ENCODE results near the gene LRRC7. TPM values are rescaled to one million over a fixed set of nuclear protein-coding genes. Genes with fewer than 3 reads are reported as not detected.

The LRRC7 gene
- total and polyA plus RNA-seq, 2 of the 13 experiments (the other 11 are each of a cell fraction or from before 2014, with no cell fraction given) = not detected

DNA sequence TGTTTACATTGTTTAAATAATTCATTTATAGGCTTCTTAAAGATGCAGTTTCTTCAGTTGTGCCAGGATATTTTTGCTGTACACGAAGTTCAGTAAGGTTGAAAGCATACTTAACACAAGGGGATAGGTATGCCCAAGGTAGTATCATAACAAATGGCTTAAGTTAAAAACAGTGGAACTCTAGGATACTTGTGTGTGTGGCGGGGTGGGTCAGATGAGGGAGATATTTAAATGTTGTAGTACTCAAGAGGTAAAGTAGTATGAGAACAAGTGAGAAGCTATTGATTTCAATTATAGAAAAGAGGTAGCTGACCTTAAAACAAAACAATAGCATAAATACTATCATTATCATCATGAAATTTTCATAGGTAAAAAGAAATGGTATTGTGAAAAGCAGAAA lies 6.2 kb downstream of the LRRC7 start:
- no peak for ATAC-seq
- in situ Hi-C loops (cut with HindIII; ENCODE audit: extremely low pct_ligation_motif_present, low pct_unique_long_range_greater_than_20kb) (no loop called here), intact Hi-C loops (cut with micrococcal nuclease; ENCODE audit: unreplicated experiment) (no loop called here)
- BruUV-seq (replicated peaks) = no TSS peak
- no peak for TF ChIP-seq TAF15 (IDR thresholded peaks at IDR 0.05; ENCODE audit: low read depth, low read length, poor library complexity, severe bottlenecking)
- TF ChIP-seq, protein P1, sequence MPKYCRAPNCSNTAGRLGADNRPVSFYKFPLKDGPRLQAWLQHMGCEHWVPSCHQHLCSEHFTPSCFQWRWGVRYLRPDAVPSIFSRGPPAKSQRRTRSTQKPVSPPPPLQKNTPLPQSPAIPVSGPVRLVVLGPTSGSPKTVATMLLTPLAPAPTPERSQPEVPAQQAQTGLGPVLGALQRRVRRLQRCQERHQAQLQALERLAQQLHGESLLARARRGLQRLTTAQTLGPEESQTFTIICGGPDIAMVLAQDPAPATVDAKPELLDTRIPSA (CRISPR knock-in tag; IDR thresholded peaks at IDR 0.05; ENCODE audit: borderline replicate concordance) = no peak
- no peak for TF ChIP-seq MXD4 (CRISPR knock-in tag; IDR thresholded peaks at IDR 0.05)
- no peak for TF ChIP-seq ZNF619 (CRISPR knock-in tag; IDR thresholded peaks at IDR 0.05)
- TF ChIP-seq BRCA1 (CRISPR knock-in tag; IDR thresholded peaks at IDR 0.05) = no peak
- no peak for TF ChIP-seq SP140L (CRISPR knock-in tag; IDR thresholded peaks at IDR 0.05; ENCODE audit: borderline replicate concordance)
- Histone ChIP-seq H2AFZ (ENCODE audit: low read length) (no peak overlapping the region), H3K36me3 (replicated peaks in 1 of 2; ENCODE audit: control insufficient read depth in 1 of 2, insufficient read depth in 2 of 2, low read length in 2 of 2) (no peaks in the 10 kb centered on the region), H3K4me2 (ENCODE audit: low read depth, low read length) (no peak overlapping the region), H3K27ac (ENCODE audit: extremely low read length, insufficient read depth, low read length) (no peak overlapping the region), H3K4me3 (replicated peaks in 1 of 3; ENCODE audit: insufficient read depth in 1 of 3, low read depth in 2 of 3, low read length in 3 of 3) (no peak overlapping the region), H3K27me3 (ENCODE audit: control insufficient read depth in 1 of 2, insufficient read depth in 2 of 2, low read length in 2 of 2) (peaks cover 0 to 11% of the 10 kb centered on the region in 2 experiments; a peak in 3 of 5 replicates), H4K20me1 (ENCODE audit: insufficient read depth, low read length) (no peaks in the 10 kb centered on the region), H3K4me1 (ENCODE audit: insufficient read depth, low read length) (no peaks in the 10 kb centered on the region), H3K9ac (ENCODE audit: insufficient read depth, low read depth, low read length) (no peak overlapping the region), H3K9me3 (ENCODE audit: low read length) (no peaks in the 10 kb centered on the region), H3K79me2 (ENCODE audit: insufficient read depth, low read length) (no peaks in the 10 kb centered on the region)
- FAIRE-seq = no peak
- 2% methylated on average over 2 of the region's 2 CpGs for WGBS (ENCODE audit: low lambda C conversion rate)
- ChIA-PET POLR2A (no interaction called here), CTCF (ENCODE audit: low intra/inter-chr PET ratio, low total read pairs) (no interaction called here)
- DNase-seq (ENCODE audit: low spot score) = no peak

GRCh38 chr1:69585666-69586065 lies 17.9 kb downstream of the LRRC7 start:
- no peak for TF ChIP-seq ZNF205 (CRISPR knock-in tag; IDR thresholded peaks at IDR 0.05)
- no peak for TF ChIP-seq RAD51 (IDR thresholded peaks at IDR 0.05; ENCODE audit: borderline replicate concordance)
- no peak for TF ChIP-seq ZNF292 (CRISPR knock-in tag; IDR thresholded peaks at IDR 0.05; ENCODE audit: borderline replicate concordance, low read depth)
- no peak for TF ChIP-seq ZNF614 (CRISPR knock-in tag; IDR thresholded peaks at IDR 0.05; ENCODE audit: borderline replicate concordance)
- TF ChIP-seq LCORL (IDR thresholded peaks at IDR 0.05) = no peak
- no peak for TF ChIP-seq LCORL (CRISPR knock-in tag; IDR thresholded peaks at IDR 0.05)
- no peak for TF ChIP-seq MTF2 (CRISPR knock-in tag; IDR thresholded peaks at IDR 0.05; ENCODE audit: borderline replicate concordance)
- TF ChIP-seq, protein P2, sequence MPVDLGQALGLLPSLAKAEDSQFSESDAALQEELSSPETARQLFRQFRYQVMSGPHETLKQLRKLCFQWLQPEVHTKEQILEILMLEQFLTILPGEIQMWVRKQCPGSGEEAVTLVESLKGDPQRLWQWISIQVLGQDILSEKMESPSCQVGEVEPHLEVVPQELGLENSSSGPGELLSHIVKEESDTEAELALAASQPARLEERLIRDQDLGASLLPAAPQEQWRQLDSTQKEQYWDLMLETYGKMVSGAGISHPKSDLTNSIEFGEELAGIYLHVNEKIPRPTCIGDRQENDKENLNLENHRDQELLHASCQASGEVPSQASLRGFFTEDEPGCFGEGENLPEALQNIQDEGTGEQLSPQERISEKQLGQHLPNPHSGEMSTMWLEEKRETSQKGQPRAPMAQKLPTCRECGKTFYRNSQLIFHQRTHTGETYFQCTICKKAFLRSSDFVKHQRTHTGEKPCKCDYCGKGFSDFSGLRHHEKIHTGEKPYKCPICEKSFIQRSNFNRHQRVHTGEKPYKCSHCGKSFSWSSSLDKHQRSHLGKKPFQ (CRISPR knock-in tag; IDR thresholded peaks at IDR 0.05; ENCODE audit: insufficient replicate concordance) = no peak
- no peaks in the 10 kb centered on the region for H3K36me3 ChIP-seq (replicated peaks in 1 of 2; ENCODE audit: control insufficient read depth in 1 of 2, insufficient read depth in 2 of 2, low read length in 2 of 2)
- H3K4me2 ChIP-seq (ENCODE audit: low read depth, low read length) = no peak overlapping the region
- intact Hi-C loops (cut with micrococcal nuclease; ENCODE audit: unreplicated experiment) (no loop called here), in situ Hi-C loops (cut with HindIII; ENCODE audit: extremely low pct_ligation_motif_present, low pct_unique_long_range_greater_than_20kb) (no loop called here)
- H3K27ac ChIP-seq (ENCODE audit: extremely low read length, insufficient read depth, low read length) = no peak overlapping the region
- no peak overlapping the region for H2AFZ ChIP-seq (ENCODE audit: low read length)
- POLR2A ChIA-PET = no interaction called here
- BruUV-seq (replicated peaks) = no TSS peak
- DNase-seq (ENCODE audit: low spot score) = no peak
- no peak for ATAC-seq
- H3K4me3 ChIP-seq (replicated peaks in 1 of 3; ENCODE audit: insufficient read depth in 1 of 3, low read depth in 2 of 3, low read length in 3 of 3) = no peak overlapping the region
- no peaks in the 10 kb centered on the region for H3K79me2 ChIP-seq (ENCODE audit: insufficient read depth, low read length)
- no peaks in the 10 kb centered on the region for H4K20me1 ChIP-seq (ENCODE audit: insufficient read depth, low read length)
- WGBS (ENCODE audit: low lambda C conversion rate) = 2% methylated on average over 2 of the region's 2 CpGs
- no peaks in the 10 kb centered on the region for H3K27me3 ChIP-seq (ENCODE audit: control insufficient read depth in 1 of 2, insufficient read depth in 2 of 2, low read length in 2 of 2)
- no peak for FAIRE-seq
- no peaks in the 10 kb centered on the region for H3K4me1 ChIP-seq (ENCODE audit: insufficient read depth, low read length)
- H3K9me3 ChIP-seq (ENCODE audit: low read length) = no peaks in the 10 kb centered on the region
- no peak overlapping the region for H3K9ac ChIP-seq (ENCODE audit: insufficient read depth, low read depth, low read length)
- CTCF ChIA-PET (ENCODE audit: low intra/inter-chr PET ratio, low total read pairs) = no interaction called here

All from HepG2 (cell line).